Neural cell (in vitro differentiated cells): ENCODE results near the gene SYTL3. TPM values are rescaled to one million over a fixed set of nuclear protein-coding genes. Genes with fewer than 3 reads are reported as not detected.

Source experiments
- H2AFZ ChIP-seq: fragments of 200-600, 300-800 bp; sonication (generic), shearing (Covaris generic); 2 replicates; pipeline ENCODE4 v1.6.0; 2014; ENCODE audit warnings: low read depth, mild to moderate bottlenecking, antibody characterized with exemption, low read length, moderate library complexity
- H3F3A ChIP-seq: fragments of 200-600 bp; shearing (Covaris generic); 2 replicates; pipeline ENCODE4 v1.6.1; 2016; ENCODE audit warnings: mild to moderate bottlenecking, moderate library complexity, mixed read lengths, antibody characterized with exemption, low read length; ENCODE audit not compliant: insufficient read depth, poor library complexity, severe bottlenecking
- H3K27ac ChIP-seq: fragments of 200-600, 300-800 bp; sonication (generic), shearing (Covaris generic); 2 replicates; pipeline ENCODE4 v1.5.1; 2014; ENCODE audit warnings: mild to moderate bottlenecking, low read length, moderate library complexity
- H3K27me3 ChIP-seq: fragments of 300-800, 200-600 bp; sonication (generic), shearing (Covaris generic); 2 replicates; pipeline ENCODE4 v1.6.0; 2014; ENCODE audit warnings: mild to moderate bottlenecking, low read depth, low read length, moderate library complexity; ENCODE audit not compliant: insufficient read depth
- H3K36me3 ChIP-seq: fragments of 300-800, 200-600 bp; sonication (generic), shearing (Covaris generic); 2 replicates; pipeline ENCODE4 v1.5.1; 2014; ENCODE audit warnings: mild to moderate bottlenecking, antibody characterized with exemption, low read length, moderate library complexity; ENCODE audit not compliant: insufficient read depth
- H3K4me2 ChIP-seq: fragments of 300-800, 200-600 bp; sonication (generic), shearing (Covaris generic); 2 replicates; pipeline ENCODE4 v1.6.0; 2014; ENCODE audit warnings: mild to moderate bottlenecking, low read length
- H3K4me3 ChIP-seq: fragments of 300-800, 200-600 bp; sonication (generic), shearing (Covaris generic); 2 replicates; pipeline ENCODE4 v1.5.1; 2014; ENCODE audit warnings: mild to moderate bottlenecking, low read length, moderate library complexity
- H3K79me2 ChIP-seq: fragments of 200-600 bp; shearing (Covaris generic); replicated peaks from 2 replicates; pipeline ENCODE4 v1.6.0; 2014; ENCODE audit warnings: mild to moderate bottlenecking, low read length, moderate library complexity; ENCODE audit not compliant: insufficient read depth
- H3K9ac ChIP-seq: fragments of 300-800, 200-600 bp; sonication (generic), shearing (Covaris generic); 2 replicates; pipeline ENCODE4 v1.6.1; 2016; ENCODE audit warnings: mild to moderate bottlenecking, low read length, mixed read lengths
- H3K9me2 ChIP-seq: fragments of 200-600 bp; shearing (Covaris generic); 2 replicates; pipeline ENCODE4 v1.6.1; 2016; ENCODE audit warnings: mild to moderate bottlenecking, low read length, mixed read lengths; ENCODE audit not compliant: insufficient read depth
- H3K9me3 ChIP-seq: fragments of 200-600, 300-800 bp; sonication (generic), shearing (Covaris generic); 2 replicates; pipeline ENCODE4 v1.6.1; 2016; ENCODE audit warnings: mild to moderate bottlenecking, mixed run types, low read length, moderate library complexity, mixed read lengths
- H4K20me1 ChIP-seq: fragments of 200-600 bp; shearing (Covaris generic); 2 replicates; pipeline ENCODE4 v1.6.1; 2016; ENCODE audit warnings: mild to moderate bottlenecking, mixed run types; ENCODE audit not compliant: insufficient read depth
- EP300 ChIP-seq: fragments of 450-650 bp; conservative IDR thresholded peaks from 2 replicates; pipeline ENCODE4 v1.6.1; 2014; ENCODE audit warnings: antibody characterized with exemption, mild to moderate bottlenecking, moderate library complexity; ENCODE audit not compliant: poor library complexity, severe bottlenecking
- EZH2 ChIP-seq: fragments of 200-600, 300-800 bp; shearing (Covaris generic), sonication (generic); IDR thresholded peaks from 2 replicates; pipeline ENCODE4 v1.6.1; 2014; ENCODE audit warnings: antibody characterized with exemption, low read length, borderline replicate concordance, mild to moderate bottlenecking; ENCODE audit not compliant: insufficient read depth, poor library complexity, severe bottlenecking
- MXI1 ChIP-seq: fragments of 450-650 bp; conservative IDR thresholded peaks from 2 replicates; pipeline ENCODE4 v1.6.1; 2014; ENCODE audit warnings: antibody characterized with exemption, mild to moderate bottlenecking; ENCODE audit not compliant: poor library complexity, severe bottlenecking
- POLR2AphosphoS5 ChIP-seq: IDR thresholded peaks from 2 replicates; pipeline ENCODE4 v1.6.1; 2012
- RAD21 ChIP-seq: fragments of 450-650 bp; conservative IDR thresholded peaks from 2 replicates; pipeline ENCODE4 v1.6.1; 2014; ENCODE audit warnings: antibody characterized with exemption, mild to moderate bottlenecking, moderate library complexity
- SMC3 ChIP-seq: fragments of 450-650 bp; conservative IDR thresholded peaks from 2 replicates; pipeline ENCODE4 v1.6.1; 2014; ENCODE audit warnings: antibody characterized with exemption, mild to moderate bottlenecking, moderate library complexity; ENCODE audit not compliant: poor library complexity
- TAF1 ChIP-seq: IDR thresholded peaks from 2 replicates; pipeline ENCODE4 v1.6.1; 2012; ENCODE audit warnings: low read depth
- polyA plus RNA-seq: library from polyadenylated mRNA; depleted of rRNA; stranded (reverse); fragments of >200 nt; gene quantifications from 2 replicates; pipeline ENCODE4 v1.2.3, GENCODE V29; 2014
- TF ChIP-seq, protein P1 (sequence below): IDR thresholded peaks from 2 replicates; pipeline ENCODE4 v1.6.1; 2012; ENCODE audit warnings: borderline replicate concordance
- TF ChIP-seq, protein P2 (sequence below): fragments of 450-650 bp; IDR thresholded peaks from 2 replicates; pipeline ENCODE4 v1.5.1; 2014; ENCODE audit warnings: antibody characterized with exemption, mild to moderate bottlenecking, moderate library complexity; ENCODE audit not compliant: poor library complexity, severe bottlenecking

SYTL3 gene
- polyA plus RNA-seq, 1 donor from 2014 or later: 2.1 TPM

DNA sequence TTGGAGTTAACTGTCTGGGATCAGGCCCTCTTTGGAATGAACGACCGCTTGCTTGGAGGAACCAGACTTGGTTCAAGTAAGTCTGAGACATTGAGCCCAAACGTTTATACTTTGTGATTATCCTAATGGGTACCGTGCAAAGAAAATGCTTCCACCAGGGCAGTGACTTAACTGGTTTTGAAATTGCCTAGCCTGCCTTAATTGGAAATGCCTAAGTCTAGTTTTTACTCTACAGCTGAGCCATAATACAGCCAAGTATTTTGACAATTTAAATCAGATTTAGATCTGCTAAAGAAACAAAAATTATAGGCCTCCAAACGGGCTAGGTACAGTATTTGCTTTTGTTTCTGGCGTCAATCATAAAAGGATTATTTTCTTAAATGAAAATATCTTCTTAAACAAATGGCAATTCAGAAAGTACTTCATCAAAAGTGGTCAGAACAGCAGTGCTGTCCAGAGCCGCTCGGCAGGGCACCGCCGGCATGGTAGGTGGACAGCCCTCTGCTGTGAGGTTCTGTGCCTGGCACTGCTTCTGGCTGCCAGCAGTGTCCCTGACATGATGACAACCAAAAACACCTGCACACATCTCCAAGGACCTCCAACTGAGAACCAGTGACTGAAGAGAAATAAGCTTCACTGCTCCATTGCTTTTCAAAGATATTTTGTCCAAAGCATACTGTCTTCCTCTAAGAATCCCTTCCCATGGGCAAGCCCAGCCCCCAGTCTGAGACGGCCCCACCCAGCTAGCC, 113.8 kb downstream of the SYTL3 start:
- no peak overlapping the region for H3K4me2 ChIP-seq
- H3F3A ChIP-seq: no peaks in the 10 kb centered on the region
- no peak overlapping the region for H2AFZ ChIP-seq
- no peaks in the 10 kb centered on the region for H3K36me3 ChIP-seq
- H3K9ac ChIP-seq: no peak overlapping the region
- no peaks in the 10 kb centered on the region for H3K9me3 ChIP-seq
- H3K27me3 ChIP-seq: no peaks in the 10 kb centered on the region
- TF ChIP-seq MXI1 (no peak), RAD21 (no peak), EZH2 (no peak), EP300 (no peak), POLR2AphosphoS5 (no peak), TAF1 (no peak), SMC3 (no peak)
- TF ChIP-seq, protein P1, sequence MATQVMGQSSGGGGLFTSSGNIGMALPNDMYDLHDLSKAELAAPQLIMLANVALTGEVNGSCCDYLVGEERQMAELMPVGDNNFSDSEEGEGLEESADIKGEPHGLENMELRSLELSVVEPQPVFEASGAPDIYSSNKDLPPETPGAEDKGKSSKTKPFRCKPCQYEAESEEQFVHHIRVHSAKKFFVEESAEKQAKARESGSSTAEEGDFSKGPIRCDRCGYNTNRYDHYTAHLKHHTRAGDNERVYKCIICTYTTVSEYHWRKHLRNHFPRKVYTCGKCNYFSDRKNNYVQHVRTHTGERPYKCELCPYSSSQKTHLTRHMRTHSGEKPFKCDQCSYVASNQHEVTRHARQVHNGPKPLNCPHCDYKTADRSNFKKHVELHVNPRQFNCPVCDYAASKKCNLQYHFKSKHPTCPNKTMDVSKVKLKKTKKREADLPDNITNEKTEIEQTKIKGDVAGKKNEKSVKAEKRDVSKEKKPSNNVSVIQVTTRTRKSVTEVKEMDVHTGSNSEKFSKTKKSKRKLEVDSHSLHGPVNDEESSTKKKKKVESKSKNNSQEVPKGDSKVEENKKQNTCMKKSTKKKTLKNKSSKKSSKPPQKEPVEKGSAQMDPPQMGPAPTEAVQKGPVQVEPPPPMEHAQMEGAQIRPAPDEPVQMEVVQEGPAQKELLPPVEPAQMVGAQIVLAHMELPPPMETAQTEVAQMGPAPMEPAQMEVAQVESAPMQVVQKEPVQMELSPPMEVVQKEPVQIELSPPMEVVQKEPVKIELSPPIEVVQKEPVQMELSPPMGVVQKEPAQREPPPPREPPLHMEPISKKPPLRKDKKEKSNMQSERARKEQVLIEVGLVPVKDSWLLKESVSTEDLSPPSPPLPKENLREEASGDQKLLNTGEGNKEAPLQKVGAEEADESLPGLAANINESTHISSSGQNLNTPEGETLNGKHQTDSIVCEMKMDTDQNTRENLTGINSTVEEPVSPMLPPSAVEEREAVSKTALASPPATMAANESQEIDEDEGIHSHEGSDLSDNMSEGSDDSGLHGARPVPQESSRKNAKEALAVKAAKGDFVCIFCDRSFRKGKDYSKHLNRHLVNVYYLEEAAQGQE: no peak
- TF ChIP-seq, protein P2, sequence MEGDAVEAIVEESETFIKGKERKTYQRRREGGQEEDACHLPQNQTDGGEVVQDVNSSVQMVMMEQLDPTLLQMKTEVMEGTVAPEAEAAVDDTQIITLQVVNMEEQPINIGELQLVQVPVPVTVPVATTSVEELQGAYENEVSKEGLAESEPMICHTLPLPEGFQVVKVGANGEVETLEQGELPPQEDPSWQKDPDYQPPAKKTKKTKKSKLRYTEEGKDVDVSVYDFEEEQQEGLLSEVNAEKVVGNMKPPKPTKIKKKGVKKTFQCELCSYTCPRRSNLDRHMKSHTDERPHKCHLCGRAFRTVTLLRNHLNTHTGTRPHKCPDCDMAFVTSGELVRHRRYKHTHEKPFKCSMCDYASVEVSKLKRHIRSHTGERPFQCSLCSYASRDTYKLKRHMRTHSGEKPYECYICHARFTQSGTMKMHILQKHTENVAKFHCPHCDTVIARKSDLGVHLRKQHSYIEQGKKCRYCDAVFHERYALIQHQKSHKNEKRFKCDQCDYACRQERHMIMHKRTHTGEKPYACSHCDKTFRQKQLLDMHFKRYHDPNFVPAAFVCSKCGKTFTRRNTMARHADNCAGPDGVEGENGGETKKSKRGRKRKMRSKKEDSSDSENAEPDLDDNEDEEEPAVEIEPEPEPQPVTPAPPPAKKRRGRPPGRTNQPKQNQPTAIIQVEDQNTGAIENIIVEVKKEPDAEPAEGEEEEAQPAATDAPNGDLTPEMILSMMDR: no peak
- H3K9me2 ChIP-seq: no peaks in the 10 kb centered on the region
- H3K27ac ChIP-seq: no peak overlapping the region
- H3K4me3 ChIP-seq: no peak overlapping the region
- no peaks in the 10 kb centered on the region for H3K79me2 ChIP-seq
- H4K20me1 ChIP-seq: no peaks in the 10 kb centered on the region

DNA sequence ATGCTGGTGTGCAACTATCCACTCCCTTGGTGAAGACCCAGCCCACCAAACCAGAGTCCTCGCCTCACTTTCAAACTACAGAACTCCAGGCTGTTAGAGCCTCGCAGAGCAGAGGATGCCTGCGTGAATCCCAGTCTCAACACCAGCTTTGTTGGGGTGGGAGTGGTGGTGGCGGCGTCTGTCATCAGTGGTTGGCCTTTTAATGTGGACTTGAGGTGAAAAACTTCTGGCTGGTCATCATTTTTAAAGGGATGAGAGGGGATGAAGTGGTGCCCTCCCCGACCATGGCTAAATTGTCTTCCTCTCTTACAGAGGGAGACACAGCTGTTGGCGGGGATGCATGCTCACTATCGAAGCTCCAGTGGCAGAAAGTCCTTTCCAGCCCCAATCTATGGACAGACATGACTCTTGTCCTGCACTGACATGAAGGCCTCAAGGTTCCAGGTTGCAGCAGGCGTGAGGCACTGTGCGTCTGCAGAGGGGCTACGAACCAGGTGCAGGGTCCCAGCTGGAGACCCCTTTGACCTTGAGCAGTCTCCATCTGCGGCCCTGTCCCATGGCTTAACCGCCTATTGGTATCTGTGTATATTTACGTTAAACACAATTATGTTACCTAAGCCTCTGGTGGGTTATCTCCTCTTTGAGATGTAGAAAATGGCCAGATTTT, 114.5 kb downstream of the SYTL3 start:
- no peak overlapping the region for H3K4me2 ChIP-seq
- no peaks in the 10 kb centered on the region for H3K36me3 ChIP-seq
- H3K9me2 ChIP-seq: no peaks in the 10 kb centered on the region
- H2AFZ ChIP-seq: no peak overlapping the region
- H3K27me3 ChIP-seq: no peaks in the 10 kb centered on the region
- H3K79me2 ChIP-seq: no peaks in the 10 kb centered on the region
- no peak overlapping the region for H3K4me3 ChIP-seq
- H3K9me3 ChIP-seq: no peaks in the 10 kb centered on the region
- no peak overlapping the region for H3K9ac ChIP-seq
- H3K27ac ChIP-seq: no peak overlapping the region
- H3F3A ChIP-seq: no peaks in the 10 kb centered on the region
- TF ChIP-seq MXI1: no peak
- no peak for TF ChIP-seq RAD21
- TF ChIP-seq, protein P2: no peak
- no peak for TF ChIP-seq EP300
- no peak for TF ChIP-seq EZH2
- TF ChIP-seq TAF1: no peak
- TF ChIP-seq, protein P1: no peak
- no peak for TF ChIP-seq POLR2AphosphoS5
- no peak for TF ChIP-seq SMC3
- no peaks in the 10 kb centered on the region for H4K20me1 ChIP-seq
